Islet precursor cell (in vitro differentiated cells): Measurements from ENCODE around the gene DET1.
A peak's percentile ranks its signal among the peaks of the same experiment; 100 is the strongest.
"Not testable (repeated sequence)": the region's sequence is repeated elsewhere in the genome, so short reads cannot be mapped to it uniquely, and the experiment has no call there.

Experiments
- DNase-seq: peaks from one replicate; pipeline ENCODE4 v3.0.0-alpha.2; 2018

Gene DET1

DNA sequence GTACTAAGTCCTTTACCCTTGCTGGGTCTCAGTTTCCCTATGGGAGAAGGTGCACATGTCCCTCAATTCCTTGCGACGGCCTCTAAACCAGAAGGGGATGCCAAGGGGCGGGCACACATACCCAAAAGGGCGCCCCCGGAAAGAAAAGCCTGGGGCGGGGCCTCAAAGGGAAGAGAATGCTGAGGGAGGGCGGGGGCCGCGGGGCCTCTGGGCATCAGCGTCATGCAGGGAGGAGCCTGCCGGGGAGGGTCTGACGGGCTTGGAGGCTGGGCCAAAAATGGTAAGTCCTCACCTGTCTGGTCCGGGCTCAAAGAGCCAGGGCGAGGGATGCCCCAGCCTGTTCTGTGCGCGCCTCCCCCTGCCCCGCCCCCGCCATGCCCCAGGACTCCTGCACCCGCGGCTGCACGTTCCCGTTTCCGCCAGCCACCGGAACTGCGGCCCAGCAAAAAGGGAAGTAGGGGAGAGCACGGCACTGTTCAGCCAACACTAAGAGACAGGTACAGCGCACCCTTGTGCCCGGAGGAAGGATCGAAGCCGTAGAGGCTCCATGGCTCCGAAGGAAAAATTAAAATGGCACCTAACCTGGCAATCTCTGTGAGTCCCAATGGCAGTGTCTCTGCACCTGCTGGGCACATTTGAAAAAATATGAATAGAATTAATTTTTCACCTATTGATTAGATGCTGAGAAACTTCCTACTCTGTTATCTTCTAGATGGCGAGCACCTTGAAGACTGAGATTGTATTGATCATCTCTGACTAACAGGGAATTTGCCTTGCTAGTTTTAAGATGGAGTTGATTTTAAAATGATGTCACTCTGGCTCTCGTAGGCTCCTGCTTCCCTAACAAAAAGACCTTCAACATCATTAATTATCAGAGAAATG, at the start of gene DET1:
Gene DET1 (minus strand): TSS at position 434 of the 882 bp plus-strand sequence. CDS start 14,976 bp downstream, outside the sequence.
- peak; percentile 99 for DNase-seq

- DNase-seq: no peak
Measured at GRCh38 chr15:88591384-88591783, 44.9 kb upstream of the DET1 start.

DNA sequence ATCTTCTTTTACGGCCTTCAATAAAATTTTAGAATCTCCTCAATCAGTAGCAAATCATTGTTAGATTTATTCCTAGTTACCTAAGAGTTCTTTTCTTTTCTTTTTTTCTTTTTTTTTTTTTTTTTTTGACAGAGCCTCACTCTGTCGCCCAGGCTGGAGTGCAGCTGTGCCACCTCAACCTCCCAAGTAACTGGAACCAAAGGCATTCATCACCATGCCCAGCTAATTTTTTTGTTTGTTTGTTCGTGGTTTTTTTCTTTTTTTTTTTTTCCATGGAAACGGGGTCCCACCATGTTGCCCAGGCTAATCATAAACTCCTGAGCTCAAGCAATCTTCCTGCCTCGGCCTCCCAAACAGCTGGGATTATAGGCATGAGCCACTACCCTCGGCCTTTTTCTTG, 44.3 kb upstream of the DET1 start:
- no peak for DNase-seq

DNA sequence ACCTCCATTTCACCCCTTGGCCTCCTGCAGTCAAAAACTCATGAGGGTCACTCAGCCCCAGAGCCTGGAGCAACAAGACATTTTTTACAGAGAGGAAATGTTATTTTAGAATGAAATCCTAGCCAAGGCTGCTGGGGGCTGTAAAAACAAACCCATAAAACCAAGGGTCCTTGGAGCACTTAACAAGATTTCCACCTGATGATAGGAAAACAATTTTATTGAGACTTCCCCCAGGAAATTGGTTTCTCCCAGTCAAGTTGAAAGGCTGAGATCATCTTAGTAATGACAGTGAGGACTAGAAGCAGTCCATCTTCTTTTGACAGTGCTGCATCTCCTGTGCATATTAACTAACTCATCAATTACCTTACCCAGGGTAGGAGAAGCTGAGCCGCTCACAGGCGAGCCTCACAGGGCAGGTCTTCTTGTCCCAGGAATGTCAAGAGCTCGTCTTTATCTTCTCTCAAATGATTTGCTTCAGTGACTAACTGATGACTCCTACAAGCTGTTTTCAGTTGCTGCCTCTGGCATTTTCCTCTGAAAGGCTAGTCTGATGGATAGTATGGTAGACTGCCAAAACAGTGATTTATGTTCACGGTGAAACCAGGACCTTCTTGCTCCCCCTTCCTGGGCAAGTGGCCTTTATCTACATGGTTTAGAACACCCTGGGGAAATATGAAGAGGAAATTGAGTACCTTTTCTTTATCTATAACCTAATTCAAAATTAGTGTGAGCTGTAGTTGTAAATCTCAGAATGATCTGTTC, 40.1 kb upstream of the DET1 start:
- peak; percentile 92 for DNase-seq

DNA sequence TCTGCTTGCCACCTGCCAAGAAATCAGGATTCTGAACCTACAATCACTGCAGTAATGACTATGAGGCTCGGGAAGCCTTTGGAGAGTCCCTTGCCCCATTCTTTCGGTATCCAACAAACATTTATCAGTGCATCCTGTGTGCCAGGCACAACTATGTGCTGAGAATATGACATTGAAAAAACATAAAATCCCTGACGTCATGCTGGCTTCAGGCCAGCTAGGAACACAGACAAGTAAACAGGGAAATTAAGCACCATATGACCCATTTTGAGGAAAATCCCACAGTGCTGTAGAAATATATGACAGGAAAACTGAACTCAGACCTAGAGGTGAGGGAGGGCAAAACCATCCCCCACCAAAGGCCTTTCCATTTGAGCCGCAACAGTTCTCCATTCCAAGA, 34.1 kb upstream of the DET1 start:
- DNase-seq: no peak

DNA sequence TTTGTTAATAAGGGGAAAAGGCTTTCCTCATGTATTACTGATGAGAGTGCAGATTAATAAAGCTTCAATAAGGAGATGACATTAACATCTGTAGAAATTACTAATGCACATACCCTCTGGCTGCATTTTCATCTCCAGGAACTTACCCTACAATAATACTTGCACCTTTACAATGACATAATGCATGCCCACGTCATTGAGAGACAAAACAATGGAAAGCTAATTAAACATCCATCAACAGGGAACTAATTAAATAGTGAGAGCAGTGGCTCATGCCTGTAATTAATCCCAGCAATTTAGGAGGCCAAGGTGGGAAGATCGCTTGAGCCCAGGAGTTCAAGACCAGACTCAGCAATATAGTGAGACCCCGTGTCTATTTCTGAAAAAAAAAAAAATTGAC, 32.8 kb upstream of the DET1 start:
- DNase-seq: no peak

GRCh38 chr15:88574655-88575054, 28.2 kb upstream of the DET1 start:
- no peak for DNase-seq

DNA sequence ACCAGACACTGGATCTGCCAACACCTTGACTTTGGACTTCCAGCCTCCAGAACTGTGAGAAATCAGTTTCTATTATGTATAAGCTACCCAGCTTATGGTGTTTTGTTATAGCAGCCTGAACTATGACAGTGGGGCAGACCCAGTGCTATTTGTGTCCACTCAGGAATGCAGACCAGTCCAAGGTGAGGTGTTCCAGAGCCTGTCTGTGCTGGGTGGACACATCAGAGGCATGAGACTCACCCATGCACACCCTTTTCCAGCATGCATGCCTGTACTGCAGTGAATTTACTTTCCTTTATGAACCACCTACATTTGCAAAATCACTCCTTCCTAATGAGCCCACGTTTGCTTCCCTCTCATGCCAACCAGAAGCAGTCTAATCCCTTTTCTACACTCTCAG, 27.6 kb upstream of the DET1 start:
- DNase-seq: peak; percentile 68

DNA sequence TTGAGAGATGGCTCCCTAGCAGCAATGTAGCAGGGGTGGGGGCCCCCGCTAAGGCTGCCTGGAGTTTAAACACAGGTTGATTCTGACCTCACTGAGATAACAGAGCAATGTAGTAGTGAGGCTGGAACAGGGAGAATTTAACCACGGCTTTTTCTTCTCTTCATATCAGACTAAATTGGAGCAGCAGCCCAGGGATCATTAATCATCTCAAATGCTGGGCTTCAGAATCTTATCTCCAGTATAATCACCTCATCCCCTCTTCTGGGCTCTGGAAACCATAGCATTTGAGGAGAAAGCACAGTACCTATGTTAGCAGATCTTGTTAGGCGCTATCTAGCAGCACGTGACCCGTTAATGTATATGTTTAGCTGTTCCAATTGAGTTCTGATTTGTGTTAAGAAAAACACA, 25.4 kb upstream of the DET1 start:
- no peak for DNase-seq

GRCh38 chr15:88571153-88571851, 24.8 kb upstream of the DET1 start:
- DNase-seq: no peak

- DNase-seq: no peak
Measured at GRCh38 chr15:88568589-88568988, 22.1 kb upstream of the DET1 start.

DNA sequence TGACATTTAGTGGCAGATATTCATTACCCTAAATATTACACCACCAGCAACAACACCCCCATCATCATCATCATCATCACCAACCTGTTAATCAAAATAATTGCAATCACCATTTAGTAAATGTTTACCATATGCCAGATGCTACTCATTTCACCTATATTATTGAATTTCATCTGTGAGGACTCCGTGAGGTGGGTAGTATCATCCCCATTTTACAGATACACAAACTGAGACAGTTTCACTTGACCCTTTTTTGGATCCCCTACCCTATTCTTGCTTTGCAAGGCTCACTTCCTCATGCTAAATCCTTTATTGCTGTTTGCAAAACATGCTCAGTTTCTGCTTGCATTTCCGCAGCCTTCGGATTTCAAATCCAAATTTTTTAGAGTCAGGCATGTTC, 18.3 kb upstream of the DET1 start:
- DNase-seq: no peak

DNA sequence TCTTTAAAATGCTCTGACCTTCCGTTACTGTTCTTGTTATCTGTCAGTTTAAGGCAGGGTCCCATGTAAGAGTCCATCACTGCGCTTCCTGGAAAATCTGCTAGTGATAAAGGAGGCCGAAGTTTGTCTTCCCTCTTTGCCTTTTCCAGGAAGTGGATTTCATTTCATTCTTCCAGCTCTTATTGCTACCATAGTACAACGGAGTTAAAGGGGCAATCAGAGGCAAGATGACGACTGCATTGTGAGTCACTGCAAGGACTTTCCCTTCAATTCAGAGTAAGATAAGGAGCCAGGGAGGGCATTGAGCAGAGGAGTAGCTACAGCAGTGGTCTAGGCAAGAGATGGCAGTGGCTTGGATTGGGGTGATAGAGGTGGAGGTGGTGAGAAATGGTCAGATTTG, 17.2 kb upstream of the DET1 start:
- DNase-seq: no peak

DNA sequence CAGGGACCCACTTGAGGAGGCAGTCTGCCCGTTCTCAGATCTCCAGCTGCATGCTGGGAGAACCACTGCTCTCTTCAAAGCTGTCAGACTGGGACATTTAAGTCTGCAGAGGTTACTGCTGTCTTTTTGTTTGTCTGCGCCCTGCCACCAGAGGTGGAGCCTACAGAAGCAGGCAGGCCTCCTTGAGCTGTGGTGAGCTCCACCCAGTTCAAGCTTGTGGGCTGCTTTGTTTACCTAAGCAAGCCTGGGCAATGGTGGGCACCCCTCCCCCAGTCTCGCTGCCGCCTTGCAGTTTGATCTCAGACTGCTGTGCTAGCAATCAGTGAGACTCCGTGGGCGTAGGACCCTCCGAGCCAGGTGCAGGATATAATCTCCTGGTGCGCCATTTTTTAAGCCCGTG, 13.1 kb upstream of the DET1 start:
- not testable (repeated sequence) for DNase-seq

- DNase-seq: not testable (repeated sequence)
Measured at GRCh38 chr15:88558026-88558425, 11.5 kb upstream of the DET1 start.

- DNase-seq: not testable (repeated sequence)
Measured at GRCh38 chr15:88548009-88548408, 1.5 kb upstream of the DET1 start.

GRCh38 chr15:88545578-88546247, 768 bp downstream of the DET1 start:
- DNase-seq: not testable (repeated sequence)

GRCh38 chr15:88543065-88543776, 3.3 kb downstream of the DET1 start:
- DNase-seq: peak; percentile 62

DNA sequence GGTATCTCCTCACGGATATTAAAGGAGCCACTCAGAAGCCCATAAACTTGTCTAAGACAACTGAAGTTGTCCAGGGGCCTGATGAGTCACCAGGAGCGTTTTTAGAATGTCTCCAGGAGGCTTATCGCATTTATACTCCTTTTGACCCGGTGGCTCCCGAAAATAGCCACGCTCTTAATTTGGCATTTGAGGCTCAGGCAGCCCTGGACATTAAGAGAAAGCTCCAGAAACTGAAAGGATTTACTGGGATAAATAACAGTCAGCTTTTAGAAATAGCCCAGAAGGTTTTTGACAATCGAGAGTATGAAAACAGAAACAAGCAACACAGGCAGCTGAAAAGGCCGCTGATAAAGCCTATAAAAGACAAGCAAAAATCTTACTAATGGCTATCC, 4.1 kb downstream of the DET1 start:
- no peak for DNase-seq

GRCh38 chr15:88541709-88542341, 4.7 kb downstream of the DET1 start:
- DNase-seq: peak; percentile 95

DNA sequence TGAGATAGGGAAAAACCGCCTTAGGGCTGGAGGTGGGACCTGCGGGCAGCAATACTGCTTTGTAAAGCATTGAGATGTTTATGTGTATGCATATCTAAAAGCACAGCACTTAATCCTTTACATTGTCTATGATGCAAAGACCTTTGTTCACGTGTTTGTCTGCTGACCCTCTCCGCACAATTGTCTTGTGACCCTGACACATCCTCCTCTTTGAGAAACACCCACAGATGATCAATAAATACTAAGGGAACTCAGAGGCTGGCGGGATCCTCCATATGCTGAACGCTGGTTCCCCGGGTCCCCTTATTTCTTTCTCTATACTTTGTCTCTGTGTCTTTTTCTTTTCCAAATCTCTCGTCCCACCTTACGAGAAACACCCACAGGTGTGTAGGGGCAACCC, 5.4 kb downstream of the DET1 start:
- not testable (repeated sequence) for DNase-seq

DNA sequence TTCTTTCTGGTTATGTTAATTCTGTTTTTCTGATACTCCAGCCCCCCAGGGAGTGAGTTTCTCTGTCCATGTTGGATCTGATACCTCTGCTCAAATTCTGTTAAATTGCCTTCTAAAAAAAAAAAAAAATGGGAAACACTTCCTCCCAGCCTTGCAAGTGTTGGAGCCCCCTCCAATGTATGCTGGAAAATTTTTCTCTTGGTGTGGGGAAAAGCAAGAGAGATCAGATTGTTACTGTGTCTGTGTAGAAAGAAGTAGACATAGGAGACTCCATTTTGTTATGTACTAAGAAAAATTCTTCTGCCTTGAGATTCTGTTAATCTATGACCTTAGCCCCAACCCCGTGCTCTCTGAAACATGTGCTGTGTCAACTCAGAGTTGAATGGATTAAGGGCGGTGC, 6.1 kb downstream of the DET1 start:
- not testable (repeated sequence) for DNase-seq
